Astrocyte of the hippocampus (primary cell): ENCODE data around the gene ZNF608.

Experiments used
- DNase-seq: peaks from one replicate; pipeline ENCODE4 v3.0.0; 2011; ENCODE audit warnings: low read depth, low spot score

Gene ZNF608

GRCh38 chr5:124738681-124739633 lies 7.5 kb downstream of the ZNF608 start:
- peak; percentile 39 for DNase-seq

- no peak for DNase-seq
Observed at GRCh38 chr5:124737651-124738050, 8.8 kb downstream of the ZNF608 start.

DNA sequence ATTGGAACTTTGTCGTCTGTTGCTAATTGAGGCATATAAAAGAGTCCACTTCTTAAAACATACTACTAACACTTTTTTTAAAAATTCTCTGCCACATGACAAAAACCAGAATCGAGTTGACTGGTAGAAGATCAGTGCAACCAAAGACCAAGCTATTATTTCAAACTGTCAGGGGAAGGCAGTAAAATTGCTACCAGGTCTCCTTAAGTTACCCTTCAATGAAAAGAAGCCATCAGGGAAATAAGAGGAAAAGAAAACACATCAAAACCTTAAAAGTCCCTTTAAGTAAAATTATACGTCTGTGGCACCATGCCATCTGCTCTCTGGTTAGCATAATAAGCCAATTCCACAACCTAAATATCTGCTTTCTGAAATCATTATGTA lies 9.6 kb downstream of the ZNF608 start:
- DNase-seq, result no peak

DNA sequence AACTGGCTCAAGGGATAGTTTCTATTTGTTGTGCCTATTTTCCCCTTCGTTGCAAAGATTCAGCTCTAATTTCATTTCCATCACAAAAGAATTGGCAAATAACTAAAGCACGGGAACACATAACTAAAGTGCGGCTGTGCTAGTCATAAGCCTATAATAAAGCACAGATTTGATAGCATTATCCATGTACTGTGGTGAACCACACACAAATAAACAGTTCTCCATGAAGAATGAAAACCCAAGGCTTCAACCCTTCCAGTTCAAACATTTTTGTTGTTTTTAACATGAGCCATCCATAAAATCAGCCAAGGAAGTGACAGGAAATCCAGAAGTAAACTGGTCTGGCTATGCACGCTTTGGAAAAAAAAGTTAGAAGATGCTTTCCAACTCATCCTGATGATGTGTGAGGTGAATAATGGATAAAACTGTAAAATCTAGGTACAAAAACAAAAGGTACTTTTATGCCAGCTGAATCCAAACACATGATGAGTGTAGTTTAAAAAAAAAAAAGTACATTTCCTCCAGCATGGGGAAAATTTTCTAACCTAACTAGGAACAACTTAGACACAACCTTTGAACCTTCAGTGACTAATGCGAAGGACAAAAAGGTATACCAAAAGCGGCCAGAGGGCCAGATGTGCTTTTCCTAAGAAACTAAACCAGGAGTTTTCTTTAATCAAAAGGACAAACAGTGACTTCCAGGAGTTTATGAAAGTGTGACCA lies 10.2 kb downstream of the ZNF608 start:
- peak; percentile 87 for DNase-seq

- peak; percentile 34 for DNase-seq
Observed at GRCh38 chr5:124735169-124735858, 11.1 kb downstream of the ZNF608 start.

DNA sequence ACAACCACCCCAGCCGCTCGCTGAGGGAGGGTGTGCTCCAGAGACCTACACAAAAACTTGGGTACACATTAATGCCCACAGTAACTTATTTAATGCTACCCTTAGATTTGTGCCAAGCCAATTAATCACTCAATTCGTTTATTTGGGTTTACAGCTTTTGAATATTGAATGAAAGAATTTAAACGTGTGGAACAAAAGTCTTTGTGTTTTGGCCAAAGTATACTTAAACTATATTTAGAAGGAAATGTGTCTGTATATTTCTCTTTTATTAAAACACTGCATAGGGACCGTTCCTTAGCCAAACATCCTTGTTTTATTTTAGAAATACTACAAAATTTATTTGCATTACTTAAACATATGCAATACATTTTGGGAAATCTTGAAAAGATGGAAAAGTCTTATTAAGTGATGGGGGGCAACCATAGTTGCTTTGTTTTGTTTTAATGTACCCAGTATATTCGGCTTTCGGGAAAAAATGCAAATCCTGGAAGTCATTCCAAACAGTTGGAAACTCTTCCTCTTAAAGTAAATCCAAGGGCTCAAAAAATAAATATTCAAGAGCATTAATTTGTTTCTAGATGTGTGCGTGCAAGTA lies 11.8 kb downstream of the ZNF608 start:
- DNase-seq, result no peak

- DNase-seq, result no peak
Observed at GRCh38 chr5:124733329-124733650, 13.1 kb downstream of the ZNF608 start.

GRCh38 chr5:124732428-124733328 lies 13.8 kb downstream of the ZNF608 start:
- DNase-seq, result no peak

- no peak for DNase-seq
Observed at GRCh38 chr5:124730381-124730780, 16.1 kb downstream of the ZNF608 start.

DNA sequence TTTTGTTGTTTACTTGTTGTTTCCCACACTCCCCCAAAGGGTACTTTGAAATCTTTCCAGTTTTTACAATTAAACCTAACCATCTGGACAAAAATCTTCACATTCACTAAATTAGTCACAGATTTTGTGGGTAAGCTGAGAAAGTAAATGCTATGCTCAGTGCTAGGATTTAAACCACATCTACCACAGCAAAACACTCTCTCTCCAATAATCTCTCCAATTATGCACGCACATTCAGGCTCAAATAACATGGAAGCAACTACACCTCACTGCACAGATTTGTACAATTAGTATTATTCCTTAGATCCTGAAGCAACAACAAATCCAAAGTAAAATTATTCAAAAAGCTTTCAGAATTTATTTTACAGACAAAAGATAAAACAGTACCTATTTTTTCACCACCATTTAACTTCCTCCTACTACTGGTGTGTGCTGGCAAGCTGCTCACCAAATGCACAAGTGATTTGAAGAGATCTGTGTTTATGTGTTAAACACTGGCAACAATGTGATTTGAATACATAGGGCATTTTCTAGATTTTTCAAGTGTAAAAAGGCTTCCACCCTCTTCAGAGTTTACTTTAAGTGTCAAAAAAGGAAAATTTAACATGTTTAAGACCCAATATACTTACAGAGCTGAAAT lies 16.6 kb downstream of the ZNF608 start:
- DNase-seq, result peak; percentile 89

GRCh38 chr5:124728968-124729332 lies 17.5 kb downstream of the ZNF608 start:
- DNase-seq, result no peak

GRCh38 chr5:124728331-124728967 lies 18.0 kb downstream of the ZNF608 start:
- DNase-seq, result no peak

DNA sequence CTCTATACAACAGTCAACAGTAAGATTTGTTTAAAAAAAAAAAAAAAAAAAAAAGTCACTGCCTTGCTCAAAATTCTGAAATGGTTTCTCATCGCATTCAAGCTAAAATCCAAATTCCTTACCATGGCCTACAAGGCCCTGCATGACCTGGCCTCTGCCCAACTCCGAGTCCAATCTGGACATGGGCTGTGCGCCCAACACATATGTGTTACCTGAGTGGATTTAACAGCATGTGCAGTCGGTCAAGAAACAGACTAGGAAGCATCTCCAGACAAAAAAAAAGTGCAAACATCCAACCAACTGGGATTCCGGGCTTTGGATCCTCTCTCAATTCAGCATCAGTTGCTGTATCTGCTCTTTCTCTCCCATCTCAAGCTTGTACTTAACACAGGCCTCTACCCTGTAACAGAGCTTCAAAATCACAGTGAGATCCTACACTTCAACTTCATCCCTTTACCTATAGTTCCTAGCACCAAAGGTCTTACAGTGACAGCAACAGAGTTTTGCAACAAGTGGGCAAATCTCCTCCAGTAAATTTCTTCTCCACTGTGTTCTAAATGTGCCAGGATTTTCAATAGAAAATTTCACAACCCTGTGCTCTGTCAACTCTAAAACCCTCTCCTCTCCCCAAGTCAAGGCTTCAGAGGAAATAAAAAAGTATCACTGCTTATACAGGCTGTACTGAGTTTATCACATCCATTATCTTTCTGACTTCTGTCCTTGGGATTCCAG lies 19.6 kb downstream of the ZNF608 start:
- no peak for DNase-seq

DNA sequence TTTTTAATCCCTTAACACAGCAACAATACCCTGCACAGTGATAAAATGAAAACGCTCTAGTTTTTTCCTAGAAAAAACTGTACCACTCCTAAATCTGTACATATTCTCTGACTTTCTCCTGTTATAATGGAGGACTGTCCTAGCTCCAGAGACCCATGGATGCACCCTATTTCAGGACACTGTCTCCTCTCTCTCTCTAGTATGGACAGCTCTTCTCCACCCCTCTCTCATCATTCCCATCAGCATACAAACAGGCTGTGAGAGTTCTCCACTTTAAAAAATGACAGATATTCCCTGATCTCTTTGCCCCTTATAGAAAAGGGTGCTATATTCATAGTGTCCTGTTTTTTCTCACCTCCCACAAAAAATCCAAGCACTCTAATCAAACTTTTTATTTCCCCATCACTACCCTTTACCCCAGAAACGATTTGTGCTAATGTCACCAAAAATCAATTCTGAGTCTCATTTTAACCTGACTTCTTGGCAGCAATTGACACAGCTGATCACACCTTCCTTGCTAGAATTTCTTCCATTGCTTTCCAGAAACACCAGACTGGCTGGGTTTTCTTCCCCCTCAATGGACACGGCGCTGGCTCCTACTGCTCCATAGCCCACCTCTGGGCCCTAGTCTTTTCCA lies 20.7 kb downstream of the ZNF608 start:
- DNase-seq, result no peak

DNA sequence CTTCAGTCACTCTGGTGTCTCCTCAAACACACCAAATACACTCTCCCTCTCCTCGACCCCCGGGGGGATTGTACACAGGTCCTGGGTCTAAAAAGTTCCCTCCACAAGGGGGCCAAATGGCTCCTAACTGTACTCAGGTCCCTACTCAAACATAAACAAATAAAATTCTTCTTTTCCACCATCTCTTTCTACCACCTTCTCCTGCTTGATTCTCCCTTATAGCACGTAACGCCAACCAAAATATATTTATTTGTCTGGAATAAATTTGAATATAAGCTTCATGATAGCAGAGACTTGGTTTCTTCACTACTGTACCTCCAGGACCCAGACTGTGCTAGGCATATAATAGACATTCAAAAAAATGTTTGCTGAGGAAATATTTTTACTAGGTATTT lies 21.4 kb downstream of the ZNF608 start:
- no peak for DNase-seq

GRCh38 chr5:124724357-124725039 lies 21.9 kb downstream of the ZNF608 start:
- no peak for DNase-seq

- DNase-seq, result no peak
Observed at GRCh38 chr5:124721229-124721735, 25.2 kb downstream of the ZNF608 start.

DNA sequence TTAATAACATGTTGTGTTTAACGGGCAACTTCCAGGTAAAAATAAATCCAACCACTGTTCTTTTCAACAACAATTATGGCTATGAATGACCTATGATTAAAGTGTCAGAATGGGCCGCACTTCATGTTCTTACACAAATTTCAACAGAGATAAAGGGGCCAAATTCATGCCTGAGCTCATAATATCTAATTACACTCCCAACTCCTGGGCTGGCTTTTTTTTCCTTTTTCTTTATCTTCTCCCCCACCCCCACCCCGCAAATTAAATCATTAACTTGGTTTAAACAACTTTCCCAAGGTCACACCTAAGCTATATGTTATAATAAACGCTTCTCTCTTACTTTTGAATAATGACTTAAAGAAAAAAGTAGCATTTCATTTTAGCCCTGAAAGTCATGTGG lies 25.8 kb downstream of the ZNF608 start:
- no peak for DNase-seq
